ENCODE data around the gene ESRRB. TPM values are rescaled to one million over a fixed set of nuclear protein-coding genes. Genes with fewer than 3 reads are reported as not detected.

ESRRB gene
- total RNA-seq, 4 donors from 2014 or later, result 0.81 to 0.93 TPM; not detected in 2

DNA sequence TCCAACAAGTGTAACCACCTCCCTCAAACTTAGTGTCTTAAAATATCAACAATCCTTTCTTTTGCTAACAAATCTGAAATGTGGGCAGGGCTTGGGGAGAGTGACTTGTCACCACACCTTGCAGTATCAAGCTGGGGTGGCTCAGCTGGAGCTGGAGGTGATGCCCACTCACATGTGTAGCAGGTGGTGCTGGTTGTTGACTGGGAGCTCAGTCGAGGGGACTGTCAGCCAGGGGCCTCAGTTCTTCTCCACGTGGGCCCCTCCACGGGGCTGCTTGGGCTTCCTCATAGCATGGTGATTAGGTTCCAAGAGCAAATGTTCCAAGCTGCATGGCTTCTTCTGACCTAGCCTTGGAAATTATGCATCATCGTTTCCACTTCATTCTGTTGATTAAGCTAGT, 32.6 kb upstream of the ESRRB start:
- H3K36me3 ChIP-seq, result no peaks in the 10 kb centered on the region
- ATAC-seq, result no peak
- 75 to 78% methylated on average over 1 to 4 of the region's 4 CpGs for WGBS, 2 donors (ENCODE audit: low coverage in 1 of 2)
- no peaks in the 10 kb centered on the region for H3K4me1 ChIP-seq
- no peak for TF ChIP-seq EP300 (IDR thresholded peaks at IDR 0.05)
- TF ChIP-seq, protein P1, sequence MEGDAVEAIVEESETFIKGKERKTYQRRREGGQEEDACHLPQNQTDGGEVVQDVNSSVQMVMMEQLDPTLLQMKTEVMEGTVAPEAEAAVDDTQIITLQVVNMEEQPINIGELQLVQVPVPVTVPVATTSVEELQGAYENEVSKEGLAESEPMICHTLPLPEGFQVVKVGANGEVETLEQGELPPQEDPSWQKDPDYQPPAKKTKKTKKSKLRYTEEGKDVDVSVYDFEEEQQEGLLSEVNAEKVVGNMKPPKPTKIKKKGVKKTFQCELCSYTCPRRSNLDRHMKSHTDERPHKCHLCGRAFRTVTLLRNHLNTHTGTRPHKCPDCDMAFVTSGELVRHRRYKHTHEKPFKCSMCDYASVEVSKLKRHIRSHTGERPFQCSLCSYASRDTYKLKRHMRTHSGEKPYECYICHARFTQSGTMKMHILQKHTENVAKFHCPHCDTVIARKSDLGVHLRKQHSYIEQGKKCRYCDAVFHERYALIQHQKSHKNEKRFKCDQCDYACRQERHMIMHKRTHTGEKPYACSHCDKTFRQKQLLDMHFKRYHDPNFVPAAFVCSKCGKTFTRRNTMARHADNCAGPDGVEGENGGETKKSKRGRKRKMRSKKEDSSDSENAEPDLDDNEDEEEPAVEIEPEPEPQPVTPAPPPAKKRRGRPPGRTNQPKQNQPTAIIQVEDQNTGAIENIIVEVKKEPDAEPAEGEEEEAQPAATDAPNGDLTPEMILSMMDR (IDR thresholded peaks at IDR 0.05), result no peak
- no peak for TF ChIP-seq POLR2AphosphoS5 (IDR thresholded peaks at IDR 0.05)
- TF ChIP-seq POLR2A (IDR thresholded peaks at IDR 0.05), result no peak
- peaks cover 0 to 7% (median 0%) of the 10 kb centered on the region in 3 donors for H3K9me3 ChIP-seq
- H3K27me3 ChIP-seq, result peaks cover 9% of the 10 kb centered on the region
- H3K4me3 ChIP-seq, result no peak overlapping the region
- no peak overlapping the region for H3K27ac ChIP-seq

DNA sequence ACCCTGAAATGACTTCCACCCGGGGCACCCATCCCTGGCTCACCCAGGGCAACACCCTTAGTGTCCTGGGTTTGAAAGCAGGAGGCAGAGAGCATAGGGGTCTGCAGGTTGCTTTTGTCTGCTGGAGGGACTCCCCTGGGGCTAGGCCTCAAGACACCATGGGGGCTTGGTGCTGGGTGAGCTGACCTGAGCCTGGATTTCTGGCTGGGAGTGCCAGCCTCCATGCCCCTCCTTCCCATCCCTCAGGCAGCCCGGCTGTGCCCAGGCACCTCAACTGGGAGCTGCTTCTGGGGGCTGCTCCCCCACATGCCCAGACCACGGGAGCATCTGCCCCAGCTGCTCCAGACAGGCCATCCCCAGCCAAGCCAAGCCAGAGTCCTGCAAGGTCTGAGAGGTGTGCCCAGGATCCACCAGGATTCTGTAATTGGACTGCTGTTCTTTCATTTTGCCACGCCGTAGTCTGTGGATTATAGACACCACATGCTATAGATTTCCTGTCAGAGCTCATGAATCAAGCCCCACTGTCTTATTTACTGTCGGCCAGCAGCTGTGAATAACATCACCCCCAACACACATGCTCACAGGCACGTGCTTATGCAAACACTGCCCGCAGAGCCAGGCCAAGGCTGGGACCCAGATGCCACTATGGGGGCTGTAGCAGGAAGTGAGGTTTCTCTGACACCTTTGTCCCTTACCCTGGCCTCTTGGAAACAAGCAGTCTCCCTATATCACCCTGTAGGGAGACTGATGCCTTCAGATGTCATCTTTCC, 29.4 kb upstream of the ESRRB start:
- no peak for ATAC-seq
- Histone ChIP-seq H3K36me3 (no peaks in the 10 kb centered on the region), H3K4me3 (no peak overlapping the region), H3K4me1 (no peaks in the 10 kb centered on the region), H3K27ac (no peak overlapping the region), H3K27me3 (no peaks in the 10 kb centered on the region), H3K9me3 (peaks cover 0 to 7% (median 0%) of the 10 kb centered on the region in 3 donors)
- 57% methylated on average over 1 of the region's 8 CpGs; no CpG with 5 or more reads in 1 of the 2 donors for WGBS, 2 donors (ENCODE audit: low coverage in 1 of 2)
- TF ChIP-seq EP300 (IDR thresholded peaks at IDR 0.05) (no peak), POLR2AphosphoS5 (IDR thresholded peaks at IDR 0.05) (no peak), POLR2A (IDR thresholded peaks at IDR 0.05) (no peak)
- TF ChIP-seq, protein P1 (IDR thresholded peaks at IDR 0.05), result no peak

DNA sequence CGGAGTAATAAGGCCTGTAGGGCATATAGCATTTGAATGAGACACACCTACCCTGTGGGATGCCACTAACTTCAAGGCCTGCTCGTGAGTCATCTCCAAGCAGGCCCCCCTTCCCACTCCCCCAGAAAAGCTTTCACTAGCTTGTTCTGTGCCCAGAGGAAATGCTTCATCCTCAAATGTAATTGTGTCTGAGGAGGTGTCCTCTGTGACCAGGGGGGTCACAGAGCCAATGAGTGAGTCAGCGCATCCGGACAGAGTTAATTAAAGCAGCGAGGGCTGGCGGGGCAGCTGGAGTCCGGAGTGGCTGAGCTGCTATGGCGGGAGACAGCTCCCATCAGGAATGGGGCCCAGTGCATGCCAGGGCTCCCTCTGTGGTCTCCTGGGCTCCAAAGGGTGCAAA, 27.0 kb upstream of the ESRRB start:
- H3K9me3 ChIP-seq, result no peaks in the 10 kb centered on the region
- H3K27ac ChIP-seq, result no peak overlapping the region
- peak; percentile 63 for ATAC-seq
- no peaks in the 10 kb centered on the region for H3K36me3 ChIP-seq
- H3K4me1 ChIP-seq, result peaks cover 0 to 8% (median 0%) of the 10 kb centered on the region in 3 donors
- TF ChIP-seq EP300 (IDR thresholded peaks at IDR 0.05), result no peak
- TF ChIP-seq, protein P1 (IDR thresholded peaks at IDR 0.05), result no peak
- TF ChIP-seq POLR2AphosphoS5 (IDR thresholded peaks at IDR 0.05), result no peak
- TF ChIP-seq POLR2A (IDR thresholded peaks at IDR 0.05), result no peak
- no peak overlapping the region for H3K4me3 ChIP-seq
- H3K27me3 ChIP-seq, result peaks cover 3% of the 10 kb centered on the region
- WGBS, 2 donors (ENCODE audit: low coverage in 1 of 2), result 41% methylated on average over 6 of the region's 8 CpGs; no CpG with 5 or more reads in 1 of the 2 donors

DNA sequence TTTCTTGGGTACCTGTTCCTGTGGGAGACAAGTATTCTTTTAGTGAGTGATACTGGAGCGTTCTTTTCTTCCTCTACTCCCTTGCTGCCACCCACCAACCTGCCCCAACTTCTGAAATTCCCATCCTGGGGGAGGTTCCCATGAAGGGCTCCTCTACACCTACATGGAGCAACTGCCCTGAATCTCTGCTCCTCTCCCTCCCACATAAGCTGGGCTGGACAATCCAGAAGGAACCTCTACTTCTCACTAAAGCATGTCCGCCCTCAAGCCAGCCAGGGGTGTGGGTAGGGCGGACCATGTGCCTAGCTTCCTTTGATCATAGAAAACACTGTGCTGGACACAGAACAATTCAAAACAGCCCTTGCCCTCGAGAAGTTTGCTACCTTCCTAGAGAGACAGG, 25.9 kb upstream of the ESRRB start:
- H3K9me3 ChIP-seq, result no peaks in the 10 kb centered on the region
- no peak overlapping the region for H3K27ac ChIP-seq
- 33 to 67% methylated on average over 1 of the region's 4 CpGs for WGBS, 2 donors (ENCODE audit: low coverage in 1 of 2)
- H3K4me1 ChIP-seq, result peaks cover 0 to 8% (median 0%) of the 10 kb centered on the region in 3 donors
- H3K36me3 ChIP-seq, result no peaks in the 10 kb centered on the region
- no peak for ATAC-seq
- peaks cover 9% of the 10 kb centered on the region for H3K27me3 ChIP-seq
- TF ChIP-seq POLR2AphosphoS5 (IDR thresholded peaks at IDR 0.05) (no peak), EP300 (IDR thresholded peaks at IDR 0.05) (no peak), POLR2A (IDR thresholded peaks at IDR 0.05) (no peak)
- TF ChIP-seq, protein P1 (IDR thresholded peaks at IDR 0.05), result no peak
- no peak overlapping the region for H3K4me3 ChIP-seq

DNA sequence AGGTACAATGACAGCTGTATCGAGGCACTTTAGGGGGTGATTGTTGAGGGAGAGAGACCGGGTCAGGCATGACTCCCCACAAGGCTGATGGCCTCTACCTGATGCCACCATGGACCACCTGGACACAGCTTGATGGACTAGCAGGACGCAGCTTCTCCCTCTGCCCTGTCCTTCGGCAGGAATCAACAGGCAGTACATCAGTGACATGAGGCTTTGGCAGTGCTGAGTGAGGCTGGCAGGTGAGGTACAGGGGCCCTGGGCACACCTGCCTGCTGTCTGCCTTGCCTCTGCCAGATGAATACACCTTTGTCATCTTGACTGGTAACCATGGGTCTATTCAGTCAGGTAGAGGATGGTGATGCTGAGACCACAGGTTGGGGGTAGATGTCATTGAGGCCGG, 25.3 kb upstream of the ESRRB start:
- no peak overlapping the region for H3K27ac ChIP-seq
- H3K9me3 ChIP-seq, result no peaks in the 10 kb centered on the region
- 100% methylated on average over 3 of the region's 5 CpGs; no CpG with 5 or more reads in 1 of the 2 donors for WGBS, 2 donors (ENCODE audit: low coverage in 1 of 2)
- no peak for ATAC-seq
- H3K27me3 ChIP-seq, result peaks cover 16% of the 10 kb centered on the region
- H3K4me1 ChIP-seq, result peaks cover 0 to 8% (median 0%) of the 10 kb centered on the region in 3 donors
- H3K4me3 ChIP-seq, result no peak overlapping the region
- H3K36me3 ChIP-seq, result no peaks in the 10 kb centered on the region
- TF ChIP-seq EP300 (IDR thresholded peaks at IDR 0.05) (no peak), POLR2A (IDR thresholded peaks at IDR 0.05) (no peak), POLR2AphosphoS5 (IDR thresholded peaks at IDR 0.05) (no peak)
- TF ChIP-seq, protein P1 (IDR thresholded peaks at IDR 0.05), result no peak

Measured in gastroesophageal sphincter (tissue), 4 donors.